Stimulated activated CD4-positive, alpha-beta T cell treated with anti-CD3 and anti-CD28 coated beads, Interleukin-15, amount 100 ng/mL, for 48 hours (primary cell): ENCODE measurements around the gene SAXO1.
"Not testable (repeated sequence)": the region's sequence is repeated elsewhere in the genome, so short reads cannot be mapped to it uniquely, and the experiment has no call there.

Experiments
- DNase-seq, 2 donors: peaks; one replicate each; pipeline ENCODE4 v3.0.0-alpha.2; 2020; ENCODE audit warnings: low read depth in 2 of 2

SAXO1 gene

DNA sequence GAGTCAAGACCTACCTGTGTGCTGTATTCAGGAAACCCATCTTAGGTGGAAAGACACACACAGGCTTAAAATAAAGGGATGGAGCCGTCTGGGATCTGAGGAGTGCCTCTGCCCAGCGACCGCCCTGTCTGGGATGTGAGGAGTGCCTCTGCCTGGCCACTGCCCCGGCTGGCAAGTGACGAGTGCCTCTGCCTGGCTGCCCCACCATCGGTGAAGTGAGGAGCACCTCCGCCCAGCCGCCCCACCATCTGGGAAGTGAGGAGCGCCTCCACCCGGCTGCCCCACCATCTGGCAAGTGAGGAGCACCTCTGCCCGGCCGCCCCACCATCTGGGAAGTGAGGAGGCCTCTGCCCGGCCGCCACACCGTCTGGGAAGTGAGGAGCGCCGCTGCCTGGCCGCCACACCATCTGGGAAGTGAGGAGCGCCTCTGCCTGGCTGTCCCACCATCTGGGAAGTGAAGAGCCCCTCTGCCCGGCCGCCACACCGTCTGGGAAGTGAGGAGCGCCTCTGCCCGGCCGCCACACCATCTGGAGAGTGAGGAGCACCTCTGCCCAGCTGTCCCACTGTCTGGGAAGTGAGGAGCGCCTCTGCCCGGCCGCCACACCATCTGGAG, 33.7 kb downstream of the SAXO1 start:
- no peak for DNase-seq

DNA sequence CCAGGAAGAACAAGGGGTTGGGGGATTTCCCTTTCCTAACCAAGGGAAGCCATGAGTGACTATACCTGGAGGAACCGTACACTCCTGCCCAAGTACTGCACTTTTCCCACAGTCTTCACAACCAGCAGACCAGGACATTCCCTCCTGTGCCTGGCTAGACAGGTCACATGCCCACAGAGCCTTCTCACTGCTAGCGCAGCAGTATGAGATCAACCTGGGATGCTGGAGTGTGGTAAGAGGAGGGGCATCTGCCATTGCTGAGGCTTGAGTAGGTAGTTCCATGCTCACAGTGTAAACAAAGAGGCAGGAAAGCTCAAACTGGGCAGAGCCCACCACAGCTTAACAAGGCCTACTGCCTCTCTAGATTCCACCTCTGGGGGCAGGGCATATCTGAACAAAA, 35.9 kb downstream of the SAXO1 start:
- no peak for DNase-seq

GRCh38 chr9:18996211-18996610, 36.8 kb downstream of the SAXO1 start:
- DNase-seq: no peak

- no peak for DNase-seq
These were observed 38.6 kb downstream of the SAXO1 start for GRCh38 chr9:18994263-18994916.

- not testable (repeated sequence) for DNase-seq
These were observed 41.8 kb downstream of the SAXO1 start for GRCh38 chr9:18991197-18991596.

DNA sequence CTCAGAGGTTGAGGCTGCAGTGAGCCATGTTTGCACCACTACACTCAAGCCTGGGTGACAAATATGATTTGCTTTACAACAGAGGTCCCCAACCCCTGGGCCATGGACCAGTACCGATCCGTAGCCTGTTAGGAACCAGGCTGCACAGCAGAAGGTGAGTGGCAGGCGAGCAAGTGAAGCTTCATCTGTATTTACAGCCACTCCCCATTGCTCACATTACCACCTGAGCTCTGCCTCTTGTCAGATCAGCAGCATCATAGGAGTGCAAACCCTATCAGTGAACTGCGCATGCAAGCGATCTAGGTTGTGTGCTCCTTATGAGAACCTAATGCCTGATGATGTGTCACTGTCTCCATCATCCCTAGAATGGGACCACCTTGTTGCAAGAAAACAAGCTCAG, 42.5 kb downstream of the SAXO1 start:
- DNase-seq: no peak

GRCh38 chr9:18989865-18990264, 43.1 kb downstream of the SAXO1 start:
- DNase-seq: no peak

GRCh38 chr9:18989097-18989496, 43.9 kb downstream of the SAXO1 start:
- DNase-seq: no peak

DNA sequence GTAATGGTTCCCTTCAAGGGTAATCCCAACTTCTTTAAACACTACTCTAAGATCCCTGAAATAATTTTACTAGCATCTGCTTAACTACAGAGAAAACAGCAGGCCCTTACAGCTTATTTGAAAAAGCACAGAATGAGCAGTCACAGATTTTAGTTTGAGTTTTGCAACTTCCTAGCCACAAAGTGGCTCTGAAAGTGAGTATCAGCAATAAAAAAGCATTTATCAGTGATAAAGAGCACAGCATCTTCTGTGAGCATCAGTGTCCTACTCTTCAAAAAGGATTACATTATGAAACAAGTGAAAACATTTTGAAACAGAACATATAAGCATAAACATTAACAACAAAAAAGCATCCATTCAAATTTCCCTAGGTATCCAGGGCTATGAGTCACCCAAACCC, 45.0 kb downstream of the SAXO1 start:
- DNase-seq: no peak

DNA sequence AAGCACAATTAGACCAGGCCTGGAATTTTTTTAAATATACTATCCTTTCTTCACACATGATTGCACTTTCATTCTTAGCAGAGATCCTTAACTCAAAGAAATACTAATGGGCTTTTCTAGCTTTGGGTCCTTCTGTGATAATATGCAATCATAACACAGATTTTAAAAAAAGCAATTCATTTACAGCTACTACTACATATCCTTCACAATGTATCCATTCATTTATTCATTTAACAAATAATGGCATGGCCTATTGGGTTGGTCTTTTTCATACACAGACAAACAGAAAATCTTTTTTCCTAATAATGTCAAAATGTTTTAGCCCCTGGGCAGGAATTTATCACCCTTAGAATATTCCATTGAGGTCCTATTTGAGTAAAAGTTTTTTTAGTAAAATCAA, 47.0 kb downstream of the SAXO1 start:
- DNase-seq: no peak

- no peak for DNase-seq
These were observed 47.5 kb downstream of the SAXO1 start for GRCh38 chr9:18985464-18985951.

- no peak for DNase-seq
These were observed 50.8 kb downstream of the SAXO1 start for GRCh38 chr9:18982262-18982620.

DNA sequence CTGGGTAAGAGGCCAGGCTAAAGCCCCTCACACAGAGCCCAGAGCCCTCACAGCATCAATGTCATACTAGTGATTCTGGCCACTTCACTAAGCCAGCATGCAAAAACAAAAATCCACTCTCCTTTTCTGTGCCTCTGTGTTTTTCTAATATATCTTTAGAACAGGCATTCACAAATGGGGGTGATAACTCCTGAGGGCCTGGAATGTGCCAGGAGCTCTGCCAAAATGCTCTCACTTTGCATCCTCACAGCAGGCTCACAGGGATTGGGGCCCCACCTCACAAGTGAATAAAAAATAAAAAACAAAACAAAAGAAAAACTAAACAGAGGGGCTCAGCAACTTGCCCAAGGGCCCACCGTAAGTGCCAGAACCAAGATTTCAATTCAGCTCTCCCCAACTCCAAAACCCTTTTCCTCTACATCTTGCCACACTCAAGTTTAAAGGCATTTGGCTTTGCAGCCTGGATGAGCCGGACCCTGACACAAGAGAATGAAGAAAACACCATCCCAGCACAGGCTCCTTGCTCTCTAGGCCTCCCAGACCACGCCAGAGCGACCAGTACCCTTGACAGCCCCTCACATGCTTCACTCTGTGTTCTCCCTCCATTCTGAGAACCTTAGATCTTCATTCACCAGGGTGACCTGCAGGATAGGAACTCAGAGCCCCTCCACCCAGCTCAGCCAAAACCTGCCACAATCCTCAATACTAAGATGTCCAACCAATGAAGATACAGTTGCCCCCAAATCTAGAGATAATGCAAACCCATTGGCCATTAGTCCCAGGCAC, 51.3 kb downstream of the SAXO1 start:
- no peak for DNase-seq

DNA sequence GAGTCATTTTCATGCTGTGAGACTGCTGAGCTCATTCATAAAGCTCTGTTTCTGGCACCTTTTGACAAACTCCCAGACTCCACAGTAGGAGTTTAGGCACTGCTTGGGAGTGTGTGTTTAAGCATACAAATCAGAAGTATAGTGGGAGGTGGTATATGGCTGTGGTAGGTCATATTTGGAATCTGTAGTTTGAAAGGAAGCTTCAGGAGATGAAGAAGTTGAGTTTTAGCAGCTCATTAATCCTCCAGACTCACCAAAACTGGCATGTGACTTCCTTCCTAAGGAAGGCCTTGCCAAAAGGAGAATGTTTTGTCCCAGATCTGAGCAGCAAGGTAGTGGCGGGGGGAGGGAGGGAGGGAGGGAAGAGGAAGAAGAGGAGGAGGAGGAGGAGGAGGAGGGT, 52.8 kb downstream of the SAXO1 start:
- DNase-seq: no peak

GRCh38 chr9:18979367-18979766, 53.6 kb downstream of the SAXO1 start:
- DNase-seq: no peak

GRCh38 chr9:18978188-18978587, 54.8 kb downstream of the SAXO1 start:
- DNase-seq: no peak

GRCh38 chr9:18976709-18977531, 56.1 kb downstream of the SAXO1 start:
- no peak for DNase-seq

- no peak for DNase-seq
These were observed 56.7 kb downstream of the SAXO1 start for GRCh38 chr9:18976221-18976708.

GRCh38 chr9:18973348-18973747, 59.7 kb downstream of the SAXO1 start:
- no peak for DNase-seq

GRCh38 chr9:18972675-18973074, 60.3 kb downstream of the SAXO1 start:
- no peak for DNase-seq

DNA sequence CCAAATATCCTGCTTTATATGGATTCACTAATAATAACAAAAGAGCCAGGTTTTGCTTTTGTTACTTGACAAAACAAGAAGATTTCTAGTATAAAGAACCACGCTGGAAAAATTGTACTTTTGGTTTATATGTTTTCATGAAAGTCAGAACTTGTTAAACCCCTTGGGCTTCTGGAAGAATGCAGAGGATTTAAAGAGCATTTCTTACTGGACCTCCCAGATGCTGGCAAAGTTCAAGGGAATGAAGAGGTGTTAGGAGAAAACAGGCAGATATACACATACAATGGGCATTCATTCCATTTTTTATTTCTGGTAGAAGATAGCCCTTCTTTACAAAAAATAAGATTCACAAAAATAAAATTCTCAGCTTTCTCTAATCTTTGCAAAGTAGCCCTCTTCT, 61.1 kb downstream of the SAXO1 start:
- no peak for DNase-seq

DNA sequence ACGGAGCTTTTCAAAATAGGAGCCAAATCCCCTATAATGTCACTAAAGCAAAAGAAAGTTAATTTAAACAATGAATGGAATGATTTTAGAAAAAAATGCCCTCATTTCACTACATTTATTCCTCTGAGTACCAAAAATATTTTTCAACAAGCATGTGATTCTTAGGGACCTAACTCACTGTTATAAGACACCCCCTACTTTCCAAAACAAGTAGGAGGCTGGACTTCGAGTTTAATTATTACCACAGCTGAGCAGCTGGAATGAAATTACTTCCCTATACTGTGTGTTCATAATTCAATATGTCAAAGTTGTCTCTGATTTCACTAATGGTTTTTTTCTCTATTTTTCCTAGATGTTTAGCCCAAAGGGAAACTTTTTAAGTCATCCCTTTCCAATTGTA, 61.6 kb downstream of the SAXO1 start:
- no peak for DNase-seq
